ENCODE data around the gene NTSR1. TPM values are rescaled to one million over a fixed set of nuclear protein-coding genes. Genes with fewer than 3 reads are reported as not detected.

NTSR1 gene
- total and polyA plus RNA-seq, 2 of the 8 experiments (the other 6 are each of a cell fraction or from before 2014, with no cell fraction given): 0.53 to 0.89 TPM

DNA sequence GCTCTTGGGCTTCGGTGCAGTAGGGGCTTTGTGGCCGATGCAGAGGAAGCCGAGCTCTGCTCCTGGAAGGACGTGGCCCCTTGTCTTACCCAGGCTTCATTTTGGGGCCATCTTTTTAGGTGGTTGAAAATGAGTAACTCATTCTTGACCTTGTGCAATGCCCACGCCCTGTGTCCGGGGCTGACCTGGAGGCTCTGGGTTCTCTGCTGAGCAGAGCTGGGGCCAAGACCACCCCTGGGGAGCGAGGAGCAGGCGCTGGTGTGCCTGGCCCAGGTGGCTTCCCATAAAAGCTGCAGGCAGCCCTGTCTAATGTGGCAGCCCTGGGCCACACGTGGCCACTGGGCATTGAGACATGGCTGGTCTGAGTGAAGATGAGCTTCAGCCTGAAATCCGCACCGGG is 25.7 kb downstream of the NTSR1 start:
- H2BK20ac ChIP-seq (ENCODE audit: low read length): no peak overlapping the region
- H3K14ac ChIP-seq (ENCODE audit: insufficient read length): no peak overlapping the region
- no peak overlapping the region for H3K4me3 ChIP-seq (ENCODE audit: extremely low read depth in 1 of 4, insufficient read depth in 2 of 4, low read depth in 3 of 4, low read length in 4 of 4)
- no peak overlapping the region for H2AK5ac ChIP-seq (ENCODE audit: low read depth, low read length)
- no peak overlapping the region for H3K23ac ChIP-seq (ENCODE audit: insufficient read length)
- no peaks in the 10 kb centered on the region for H3K9me3 ChIP-seq (ENCODE audit: insufficient read depth in 2 of 2, low read depth in 1 of 2, low read length in 1 of 2)
- no peak overlapping the region for H3K18ac ChIP-seq (ENCODE audit: extremely low read depth, low read length)
- H3K27ac ChIP-seq (ENCODE audit: low read depth, low read length): no peak overlapping the region
- H2BK12ac ChIP-seq (ENCODE audit: low read depth, low read length): no peak overlapping the region
- ChIA-PET POLR2A (ENCODE audit: partially characterized antibody) (interaction anchor here (0.5 kb wide), 1 partner anchor 45 kb away, joined by 3 read pairs; no protein-coding TSS in a partner anchor), CTCF (ENCODE audit: partially characterized antibody) (interaction anchor here (0.7 to 3.8 kb wide), 11 partner anchors 7 to 75 kb away, joined by 3 to 13 read pairs (median 4); partner anchors contain the start of gene NTSR1)
- H2AFZ ChIP-seq (ENCODE audit: low read length): no peak overlapping the region
- no peak overlapping the region for H2BK15ac ChIP-seq (ENCODE audit: low read length)
- DNase-seq (ENCODE audit: low read depth in 1 of 2, low spot score in 2 of 2) (no peak), FAIRE-seq (no peak)
- no peaks in the 10 kb centered on the region; a peak in 1 of 7 replicates for H3K4me1 ChIP-seq (replicated peaks in 1 of 4; ENCODE audit: control insufficient read depth in 3 of 4, insufficient read depth in 4 of 4, low read length in 3 of 4)
- H3K27me3 ChIP-seq (replicated peaks in 1 of 4; ENCODE audit: control insufficient read depth in 3 of 4, extremely low read depth in 1 of 4, insufficient read depth in 3 of 4, low read length in 3 of 4): 0 out of 7 replicates have a peak, but pooled peaks cover 0 to 3% (median 0%) of the 10 kb centered on the region in 4 experiments
- no peaks in the 10 kb centered on the region for H3K79me2 ChIP-seq (ENCODE audit: control insufficient read depth in 1 of 2, insufficient read depth in 2 of 2, low read length in 2 of 2)
- H3K4me2 ChIP-seq (ENCODE audit: insufficient read depth in 1 of 2, low read depth in 2 of 2, low read length in 2 of 2): no peak overlapping the region
- no peak overlapping the region for H2BK120ac ChIP-seq (replicated peaks; ENCODE audit: low read depth, low read length)
- no peaks in the 10 kb centered on the region for H3K23me2 ChIP-seq (ENCODE audit: low read depth, low read length)
- H4K20me1 ChIP-seq (replicated peaks in 1 of 2; ENCODE audit: control insufficient read depth in 1 of 2, insufficient read depth in 2 of 2, low read length in 2 of 2): no peaks in the 10 kb centered on the region
- H3K79me1 ChIP-seq (ENCODE audit: low read depth, low read length): no peaks in the 10 kb centered on the region
- H3K9ac ChIP-seq (replicated peaks in 1 of 4; ENCODE audit: extremely low read depth in 1 of 4, low read depth in 3 of 4, low read length in 3 of 4): no peak overlapping the region
- H3K4ac ChIP-seq (replicated peaks; ENCODE audit: insufficient read length, low read depth, low read length): no peak overlapping the region
- H3K36me3 ChIP-seq (ENCODE audit: control insufficient read depth in 2 of 4, insufficient read depth in 4 of 4, low read length in 3 of 4): no peaks in the 10 kb centered on the region
- no peak overlapping the region for H3K56ac ChIP-seq (replicated peaks; ENCODE audit: insufficient read length, low read depth, low read length)
- 95% methylated on average over 11 of the region's 11 CpGs; no CpG with 5 or more reads in 1 of the 2 experiments for WGBS, 2 experiments (ENCODE audit: extremely low coverage in 1 of 2, insufficient coverage in 1 of 2, insufficient read length in 1 of 2, insufficient replicate concordance in 2 of 2, low coverage in 1 of 2, low lambda C conversion rate in 2 of 2, missing lambda C conversion rate in 1 of 2)
- no peak for TF ChIP-seq TAF1 (IDR thresholded peaks at IDR 0.05; ENCODE audit: low read depth, low read length)
- H4K8ac ChIP-seq (ENCODE audit: extremely low read depth, insufficient read depth, low read length): no peak overlapping the region
- no peak overlapping the region for H4K91ac ChIP-seq (replicated peaks; ENCODE audit: insufficient read length, low read length)
- H2BK5ac ChIP-seq (ENCODE audit: low read depth, low read length): no peak overlapping the region
- no peak overlapping the region for H4K5ac ChIP-seq (ENCODE audit: insufficient read length, low read depth, low read length)
